Cerebellar cortex (tissue), 1 donor: Measurements from ENCODE around the gene PRODH2.
A peak's percentile ranks its signal among the peaks of the same experiment; 100 is the strongest.

Source experiments
- DNase-seq: peaks from one replicate; pipeline ENCODE4 v3.0.0-alpha.2; 2015; ENCODE audit warnings: low spot score

Gene PRODH2

GRCh38 chr19:35757749-35758608, 54.7 kb downstream of the PRODH2 start, which contains the start of gene PROSER3:
PROSER3 (plus strand) TSS chr19:35758176; CDS start chr19:35758216, 40 bp downstream.
- DNase-seq, result peak; percentile 100

GRCh38 chr19:35757231-35757748, 55.4 kb downstream of the PRODH2 start:
- no peak for DNase-seq

- no peak for DNase-seq
Observed at GRCh38 chr19:35756377-35757230, 56.0 kb downstream of the PRODH2 start, which contains the start of gene HSPB6. HSPB6 (minus strand) TSS chr19:35757029; CDS start chr19:35757008, 21 bp downstream.

GRCh38 chr19:35755550-35756376, 56.9 kb downstream of the PRODH2 start:
- no peak for DNase-seq

GRCh38 chr19:35755131-35755549, 57.5 kb downstream of the PRODH2 start:
- no peak for DNase-seq

GRCh38 chr19:35754370-35755130, 58.1 kb downstream of the PRODH2 start:
- no peak for DNase-seq

- DNase-seq, result no peak
Observed at GRCh38 chr19:35753634-35754369, 58.8 kb downstream of the PRODH2 start.

GRCh38 chr19:35752746-35753350, 59.8 kb downstream of the PRODH2 start:
- no peak for DNase-seq

- DNase-seq, result no peak
Observed at GRCh38 chr19:35751839-35752745, 60.6 kb downstream of the PRODH2 start.

GRCh38 chr19:35750167-35750566, 62.5 kb downstream of the PRODH2 start:
- DNase-seq, result no peak
